LNCAP (cell line): Measurements from ENCODE around the gene TMCC1.

Source experiments
- TF ChIP-seq, protein P1 (sequence below): fragments of 450-650 bp; IDR thresholded peaks from 2 replicates; pipeline ENCODE4 v1.5.1; 2017; ENCODE audit warnings: mild to moderate bottlenecking

Gene TMCC1

DNA sequence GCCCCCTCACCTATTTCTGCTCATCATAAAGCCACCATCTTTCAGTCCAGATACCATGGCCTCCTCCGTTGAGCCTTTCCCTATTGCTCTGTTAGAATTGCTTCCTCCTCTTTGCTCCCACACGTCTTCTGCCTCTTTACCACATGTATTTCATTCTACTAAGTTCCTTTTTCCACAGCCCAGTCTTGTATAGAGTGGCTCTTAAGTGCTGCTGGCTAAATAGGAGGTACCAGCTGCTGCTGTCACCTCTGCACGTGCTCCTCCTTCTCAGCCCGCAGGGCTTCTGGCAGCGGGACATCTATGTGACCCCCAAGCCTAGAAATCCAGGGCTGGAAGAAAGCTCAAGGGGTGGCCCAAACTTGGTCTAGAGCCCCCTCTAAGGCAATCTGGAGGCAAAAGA is 248.2 kb downstream of the TMCC1 start:
- TF ChIP-seq, protein P1, sequence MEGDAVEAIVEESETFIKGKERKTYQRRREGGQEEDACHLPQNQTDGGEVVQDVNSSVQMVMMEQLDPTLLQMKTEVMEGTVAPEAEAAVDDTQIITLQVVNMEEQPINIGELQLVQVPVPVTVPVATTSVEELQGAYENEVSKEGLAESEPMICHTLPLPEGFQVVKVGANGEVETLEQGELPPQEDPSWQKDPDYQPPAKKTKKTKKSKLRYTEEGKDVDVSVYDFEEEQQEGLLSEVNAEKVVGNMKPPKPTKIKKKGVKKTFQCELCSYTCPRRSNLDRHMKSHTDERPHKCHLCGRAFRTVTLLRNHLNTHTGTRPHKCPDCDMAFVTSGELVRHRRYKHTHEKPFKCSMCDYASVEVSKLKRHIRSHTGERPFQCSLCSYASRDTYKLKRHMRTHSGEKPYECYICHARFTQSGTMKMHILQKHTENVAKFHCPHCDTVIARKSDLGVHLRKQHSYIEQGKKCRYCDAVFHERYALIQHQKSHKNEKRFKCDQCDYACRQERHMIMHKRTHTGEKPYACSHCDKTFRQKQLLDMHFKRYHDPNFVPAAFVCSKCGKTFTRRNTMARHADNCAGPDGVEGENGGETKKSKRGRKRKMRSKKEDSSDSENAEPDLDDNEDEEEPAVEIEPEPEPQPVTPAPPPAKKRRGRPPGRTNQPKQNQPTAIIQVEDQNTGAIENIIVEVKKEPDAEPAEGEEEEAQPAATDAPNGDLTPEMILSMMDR: no peak

- TF ChIP-seq, protein P1: no peak
Measured at GRCh38 chr3:129644836-129645235, 248.7 kb downstream of the TMCC1 start.

DNA sequence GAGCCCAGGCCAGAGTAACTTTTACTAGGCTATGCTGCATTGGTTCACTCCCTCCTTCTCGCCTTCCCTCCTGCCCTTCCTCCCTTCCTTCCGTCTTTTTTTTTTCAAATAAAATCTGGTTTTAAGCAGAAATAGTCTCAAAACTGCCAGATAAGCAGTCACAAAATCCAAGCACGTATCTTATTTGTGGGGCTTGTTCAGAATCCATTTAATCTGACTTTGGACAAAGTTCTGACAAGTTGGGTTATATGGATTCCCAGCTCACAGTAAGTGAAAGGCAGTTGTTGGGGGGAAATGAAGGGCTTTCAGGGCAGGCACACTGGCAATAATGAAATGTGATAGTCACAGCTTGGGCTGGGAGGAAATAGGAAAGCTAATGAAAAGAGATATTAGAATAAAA is 255.0 kb downstream of the TMCC1 start:
- TF ChIP-seq, protein P1: no peak

DNA sequence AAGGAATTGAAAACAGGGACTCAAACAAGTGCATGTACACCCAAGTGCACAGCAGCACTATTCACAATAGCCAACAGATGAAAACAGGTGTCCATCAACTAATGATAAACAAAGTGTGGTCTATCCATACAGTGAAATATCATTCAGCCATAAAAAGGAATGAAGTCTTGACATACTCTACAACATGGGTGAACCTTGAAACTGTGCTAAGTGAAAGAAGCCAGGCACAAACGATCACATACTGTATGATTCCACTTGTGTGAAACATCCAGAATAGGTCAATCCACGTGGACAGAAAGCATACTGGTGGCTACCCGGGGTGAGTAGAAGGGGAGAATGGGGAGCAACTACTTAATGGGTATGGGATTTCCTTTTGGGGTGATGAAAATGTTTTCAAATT is 257.4 kb downstream of the TMCC1 start:
- TF ChIP-seq, protein P1: no peak

GRCh38 chr3:129635656-129636055 is 257.9 kb downstream of the TMCC1 start:
- TF ChIP-seq, protein P1: no peak

DNA sequence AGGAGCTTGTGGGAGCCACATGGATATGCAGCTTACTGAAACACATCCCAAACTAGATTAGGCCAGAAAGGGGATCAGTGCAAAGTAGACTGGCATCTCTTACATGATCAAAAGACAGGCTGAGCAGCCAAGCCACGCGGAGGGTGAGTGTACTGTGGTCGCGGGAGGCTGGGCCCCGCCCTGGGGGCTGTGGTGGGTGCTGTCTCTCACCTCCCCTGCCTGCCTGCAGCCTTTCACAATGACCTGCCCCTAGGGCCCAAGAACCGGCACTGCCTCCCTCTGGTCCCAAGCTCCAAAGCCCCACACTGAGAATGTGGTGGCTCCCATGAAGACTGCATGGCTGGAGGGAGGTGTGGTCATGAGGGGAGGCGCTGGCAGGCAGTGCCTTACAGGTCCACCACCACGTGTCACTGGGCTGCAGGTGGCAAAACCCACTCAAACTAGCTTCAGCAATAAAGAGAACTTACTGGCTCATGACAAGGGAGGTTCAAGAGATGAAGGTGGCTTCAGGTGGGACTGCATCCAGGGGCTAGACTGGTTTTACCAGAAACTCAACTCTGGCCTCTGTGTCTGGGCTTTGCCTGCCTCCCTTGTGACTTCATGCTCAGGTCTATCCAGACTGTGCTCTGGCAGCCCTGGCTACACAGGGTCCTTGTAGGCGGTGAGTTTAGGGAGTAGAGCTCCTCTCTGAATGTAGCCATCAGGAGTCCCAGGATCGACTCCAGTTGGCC is 259.6 kb downstream of the TMCC1 start:
- TF ChIP-seq, protein P1: no peak

DNA sequence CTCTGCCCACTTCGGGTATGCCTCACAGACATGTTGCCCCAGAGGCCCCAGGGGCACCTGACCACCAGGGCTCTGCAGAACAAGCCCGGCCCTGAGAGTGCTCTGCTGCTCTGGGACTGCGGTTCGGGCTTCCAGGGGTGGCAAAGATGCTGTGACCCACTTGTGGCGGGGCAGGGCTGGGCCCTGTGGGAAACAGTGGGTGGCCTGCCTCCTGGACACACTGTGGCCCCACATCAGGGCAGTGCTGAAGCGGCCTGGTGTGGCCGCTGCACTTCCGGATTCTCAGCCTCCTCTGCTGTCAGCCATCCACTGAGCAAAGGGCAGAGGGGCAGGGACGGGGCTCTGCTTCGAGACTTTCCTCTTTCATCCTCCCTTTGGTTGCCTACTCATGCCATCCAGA is 260.5 kb downstream of the TMCC1 start:
- TF ChIP-seq, protein P1: no peak

DNA sequence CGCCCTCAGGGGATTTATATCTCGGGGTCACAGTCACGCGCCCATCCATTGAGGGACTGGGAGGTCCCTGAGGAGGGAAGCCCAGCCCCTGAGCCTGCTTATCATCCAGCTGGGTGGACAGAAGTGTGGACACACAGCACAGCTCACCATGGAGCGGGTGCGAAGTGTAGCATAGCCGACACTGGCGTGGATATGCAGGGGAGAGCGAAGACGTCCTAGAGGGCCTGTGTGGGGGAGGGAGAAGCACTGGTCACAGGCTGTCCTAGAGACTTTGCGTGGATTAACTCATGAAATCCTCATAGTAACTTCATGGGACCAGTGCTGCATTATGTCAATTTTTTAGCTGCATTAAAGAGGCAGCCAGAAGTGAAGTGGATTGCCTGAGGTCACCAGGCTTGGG is 261.0 kb downstream of the TMCC1 start:
- TF ChIP-seq, protein P1: no peak
